OCI-LY1 (cell line): Measurements from ENCODE around the gene LOC128125822.

ENCODE experiments used
- CTCF ChIP-seq: fragments of 200-600 bp; sonication (generic), shearing (Covaris generic); IDR thresholded peaks from 2 replicates; pipeline ENCODE4 v1.5.1; 2017; ENCODE audit warnings: mild to moderate bottlenecking, antibody characterized with exemption, low read length, moderate library complexity, mixed read lengths
- EZH2 ChIP-seq: fragments of 200-600 bp; sonication (generic), shearing (Covaris generic); IDR thresholded peaks from 2 replicates; pipeline ENCODE4 v1.8.0; 2017; ENCODE audit warnings: borderline replicate concordance, mixed run types, mild to moderate bottlenecking, antibody characterized with exemption, low read length, moderate library complexity, mixed read lengths

- TF ChIP-seq CTCF: no peak
- TF ChIP-seq EZH2: no peak
Observed at GRCh38 chr6:63573076-63573898, 1.0 kb downstream of the LOC128125822 start.
